GM23338 (cell line): Measurements from ENCODE around the gene IL17A. TPM values are rescaled to one million over a fixed set of nuclear protein-coding genes. Genes with fewer than 3 reads are reported as not detected.

ENCODE experiments used
- ATAC-seq: fragments of 200-7000 bp; cut with Tn5 transposase; 3 replicates; pipeline ENCODE4 v1.9.1; 2020
- DNase-seq: peaks from one replicate; pipeline ENCODE4 v3.0.0-alpha.2; 2015; ENCODE audit warnings: low spot score
- H2AFZ ChIP-seq: fragments of 200-600 bp; sonication (generic); 2 replicates; pipeline ENCODE4 v1.8.0; 2016; ENCODE audit warnings: antibody characterized with exemption, mild to moderate bottlenecking, moderate library complexity
- H3F3A ChIP-seq: fragments of 200-600 bp; sonication (generic); replicated peaks from 2 replicates; pipeline ENCODE4 v1.8.0; 2017; ENCODE audit warnings: antibody characterized with exemption, mixed run types, low read depth
- H3K27ac ChIP-seq: fragments of 200-600 bp; sonication (generic); 2 replicates; pipeline ENCODE4 v1.6.1; 2016; ENCODE audit warnings: low read depth
- H3K27me3 ChIP-seq: fragments of 200-600 bp; sonication (generic); 2 replicates; pipeline ENCODE4 v1.8.0; 2016; ENCODE audit warnings: mild to moderate bottlenecking, mixed run types, moderate library complexity; ENCODE audit not compliant: insufficient read depth
- H3K36me3 ChIP-seq: fragments of 200-600 bp; sonication (generic); 2 replicates; pipeline ENCODE4 v1.8.0; 2016; ENCODE audit warnings: mild to moderate bottlenecking; ENCODE audit not compliant: insufficient read depth
- H3K4me1 ChIP-seq: fragments of 200-600 bp; sonication (generic); 2 replicates; pipeline ENCODE4 v1.8.0; 2016; ENCODE audit warnings: mild to moderate bottlenecking, moderate library complexity; ENCODE audit not compliant: insufficient read depth
- H3K4me2 ChIP-seq: fragments of 200-600 bp; sonication (generic); 2 replicates; pipeline ENCODE4 v1.7.1; 2017; ENCODE audit warnings: mixed run types
- H3K4me3 ChIP-seq: fragments of 200-600 bp; sonication (generic); 2 replicates; pipeline ENCODE4 v1.6.1; 2016; ENCODE audit warnings: mixed run types
- H3K79me2 ChIP-seq: fragments of 200-600 bp; sonication (generic); replicated peaks from 2 replicates; pipeline ENCODE4 v1.8.0; 2017; ENCODE audit warnings: mild to moderate bottlenecking; ENCODE audit not compliant: insufficient read depth
- H3K9me2 ChIP-seq: fragments of 200-600 bp; sonication (generic); 2 replicates; pipeline ENCODE4 v1.8.0; 2017; ENCODE audit not compliant: insufficient read depth
- H4K20me1 ChIP-seq: fragments of 200-600 bp; sonication (generic); replicated peaks from 2 replicates; pipeline ENCODE4 v1.8.0; 2017; ENCODE audit warnings: mild to moderate bottlenecking; ENCODE audit not compliant: insufficient read depth
- H3K27ac Mint-ChIP-seq: 2 replicates; pipeline ENCODE4 v1.8.0; 2020; ENCODE audit warnings: inconsistent platforms, mild to moderate bottlenecking, moderate library complexity, mixed read lengths
- H3K27me3 Mint-ChIP-seq: 3 replicates; pipeline ENCODE4 v1.8.0; 2022; ENCODE audit warnings: low read depth, mild to moderate bottlenecking, moderate library complexity, mixed read lengths, inconsistent platforms; ENCODE audit not compliant: insufficient read depth, poor library complexity
- H3K36me3 Mint-ChIP-seq: 3 replicates; pipeline ENCODE4 v1.8.0; 2021; ENCODE audit warnings: low read depth, mild to moderate bottlenecking, inconsistent platforms, moderate library complexity, mixed read lengths
- H3K4me1 Mint-ChIP-seq: 3 replicates; pipeline ENCODE4 v1.8.0; 2020; ENCODE audit warnings: mild to moderate bottlenecking, inconsistent platforms, mixed read lengths
- H3K4me3 Mint-ChIP-seq: 3 replicates; pipeline ENCODE4 v1.8.0; 2021; ENCODE audit warnings: moderate library complexity, mild to moderate bottlenecking, inconsistent platforms, mixed read lengths
- H3K9me3 Mint-ChIP-seq: 3 replicates; pipeline ENCODE4 v1.8.0; 2020; ENCODE audit warnings: moderate library complexity, mild to moderate bottlenecking, inconsistent platforms, mixed read lengths
- CTCF ChIP-seq, 2 experiments: fragments of 200-600 bp in 1 of 2; sonication (generic) in 1 of 2; conservative IDR thresholded peaks; 2 replicates each; pipeline versions ENCODE4 v1.5.1 to v1.6.1; 2016 to 2017; ENCODE audit warnings: antibody characterized with exemption in 2 of 2, low read depth in 2 of 2, mild to moderate bottlenecking in 2 of 2, moderate library complexity in 1 of 2
- EZH2 ChIP-seq: fragments of 200-600 bp; sonication (generic); IDR thresholded peaks from one replicate; pipeline ENCODE4 v1.8.0; 2017; ENCODE audit warnings: antibody characterized with exemption, mild to moderate bottlenecking, low read depth; ENCODE audit not compliant: unreplicated experiment
- NANOG ChIP-seq: IDR thresholded peaks from 2 replicates; pipeline ENCODE4 v1.6.1; 2016; ENCODE audit warnings: antibody characterized with exemption, borderline replicate concordance
- ZNF462 ChIP-seq: fragments of 250-450 bp; sonication (Bioruptor Pico); IDR thresholded peaks from 2 replicates; pipeline ENCODE4 v1.5.0; 2020; ENCODE audit warnings: mild to moderate bottlenecking, moderate library complexity
- polyA plus RNA-seq: library from polyadenylated mRNA; unstranded; fragments of >200 nt; fragmentation: Nextera tagmentation; extraction: Ambion mirVana; gene quantifications from 2 replicates; pipeline ENCODE4 v1.2.1, GENCODE V29; 2016
- total RNA-seq: library from RNA; depleted of rRNA; stranded (reverse); fragments of >200 nt; shearing (Covaris generic); gene quantifications from 2 replicates; pipeline ENCODE4 v1.2.3, GENCODE V29; 2014

IL17A gene
- total and polyA plus RNA-seq, 2 experiments from 2014 or later = not detected

- no peaks in the 10 kb centered on the region for H3K36me3 Mint-ChIP-seq
- TF ChIP-seq CTCF (conservative IDR thresholded peaks at IDR 0.05; ENCODE audit: low read depth in 2 of 2) (peak; percentile 61), ZNF462 (no peak), EZH2 (no peak)
- H3K4me1 ChIP-seq = 0 out of 2 replicates have a peak, but pooled peaks cover 4% of the 10 kb centered on the region
- no peaks in the 10 kb centered on the region for H3F3A ChIP-seq
- no peaks in the 10 kb centered on the region; the same call in 2 of the 3 replicates for H3K9me3 Mint-ChIP-seq
- no peak overlapping the region for H3K4me3 ChIP-seq
- peaks cover 1% of the 10 kb centered on the region for H3K27me3 Mint-ChIP-seq
- no peaks in the 10 kb centered on the region; the same call in 1 of the 2 replicates for H3K36me3 ChIP-seq
- no peak overlapping the region for H2AFZ ChIP-seq
- no peak overlapping the region for H3K27ac Mint-ChIP-seq
- H3K4me3 Mint-ChIP-seq = no peak overlapping the region
- H4K20me1 ChIP-seq = no peaks in the 10 kb centered on the region
- H3K27me3 ChIP-seq = no peaks in the 10 kb centered on the region
- peaks cover 5% of the 10 kb centered on the region; the same call in 2 of the 3 replicates for H3K4me1 Mint-ChIP-seq
- H3K27ac ChIP-seq = no peak overlapping the region
- peak; percentile 47 for DNase-seq
- H3K9me2 ChIP-seq = 0 out of 2 replicates have a peak, but pooled peaks cover 5% of the 10 kb centered on the region
- no peak overlapping the region for H3K4me2 ChIP-seq
- no peak for ATAC-seq
- H3K79me2 ChIP-seq = no peaks in the 10 kb centered on the region
Observed at GRCh38 chr6:52207066-52207465, 20.9 kb downstream of the IL17A start.

- H3K9me2 ChIP-seq = 0 out of 2 replicates have a peak, but pooled peaks cover 5% of the 10 kb centered on the region
- Mint-ChIP-seq H3K9me3 (no peaks in the 10 kb centered on the region; the same call in 2 of the 3 replicates), H3K27me3 (peaks cover 1% of the 10 kb centered on the region), H3K4me3 (no peak overlapping the region), H3K36me3 (no peaks in the 10 kb centered on the region), H3K4me1 (peaks cover 8% of the 10 kb centered on the region; the same call in 2 of the 3 replicates), H3K27ac (no peak overlapping the region)
- no peak overlapping the region for H3K4me2 ChIP-seq
- H3K4me3 ChIP-seq = no peak overlapping the region
- no peaks in the 10 kb centered on the region for H3K27me3 ChIP-seq
- H4K20me1 ChIP-seq = no peaks in the 10 kb centered on the region
- H3K79me2 ChIP-seq = no peaks in the 10 kb centered on the region
- DNase-seq = no peak
- H3K4me1 ChIP-seq = 0 out of 2 replicates have a peak, but pooled peaks cover 9% of the 10 kb centered on the region
- H3K36me3 ChIP-seq = no peaks in the 10 kb centered on the region; the same call in 1 of the 2 replicates
- no peak overlapping the region for H3K27ac ChIP-seq
- no peaks in the 10 kb centered on the region for H3F3A ChIP-seq
- ATAC-seq = no peak
- H2AFZ ChIP-seq = no peak overlapping the region
- TF ChIP-seq NANOG = no peak
Observed at GRCh38 chr6:52208612-52209011, 22.4 kb downstream of the IL17A start.
